Liver (tissue), 9 donors: ENCODE data around the gene BCAR3. TPM values are rescaled to one million over a fixed set of nuclear protein-coding genes. Genes with fewer than 3 reads are reported as not detected.
"Not testable (repeated sequence)": the region's sequence is repeated elsewhere in the genome, so short reads cannot be mapped to it uniquely, and the experiment has no call there.

Experiments
- DNase-seq: peaks from one replicate; pipeline ENCODE4 v3.0.0-alpha.2; 2017; ENCODE audit warnings: low spot score
- H3K27ac ChIP-seq, 2 donors: one replicate each; pipeline ENCODE4 v1.7.0; 2013; ENCODE audit warnings: inconsistent platforms in 2 of 2, low read length in 2 of 2, control low read depth in 1 of 2, low read depth in 1 of 2, mild to moderate bottlenecking in 1 of 2
- H3K27me3 ChIP-seq, 4 donors: one replicate each; pipeline versions ENCODE4 v1.6.1 to v1.7.0; 2013; ENCODE audit warnings: low read length in 3 of 4, inconsistent platforms in 1 of 4, mild to moderate bottlenecking in 1 of 4, moderate library complexity in 1 of 4; ENCODE audit not compliant: control insufficient read depth in 4 of 4, insufficient read depth in 4 of 4
- H3K36me3 ChIP-seq, 4 donors: one replicate each; pipeline versions ENCODE4 v1.6.1 to v1.7.0; 2013; ENCODE audit warnings: low read length in 3 of 4, mild to moderate bottlenecking in 3 of 4, low read depth in 1 of 4, moderate library complexity in 1 of 4; ENCODE audit not compliant: control insufficient read depth in 4 of 4, insufficient read depth in 3 of 4
- H3K4me1 ChIP-seq, 4 donors: one replicate each; pipeline versions ENCODE4 v1.6.1 to v1.7.0; 2013; ENCODE audit warnings: low read length in 3 of 4, mild to moderate bottlenecking in 3 of 4, moderate library complexity in 1 of 4; ENCODE audit not compliant: control insufficient read depth in 4 of 4, insufficient read depth in 4 of 4
- H3K4me3 ChIP-seq, 3 donors: one replicate each; pipeline versions ENCODE4 v1.6.1 to v1.7.0; 2013; ENCODE audit warnings: low read length in 3 of 3, control low read depth in 1 of 3, low read depth in 1 of 3, mild to moderate bottlenecking in 1 of 3
- H3K9ac ChIP-seq, 2 donors: one replicate each; pipeline ENCODE4 v1.7.0; 2013; ENCODE audit warnings: low read length in 2 of 2, mild to moderate bottlenecking in 2 of 2, moderate library complexity in 2 of 2, control low read depth in 1 of 2, low read depth in 1 of 2
- H3K9me3 ChIP-seq, 4 donors: one replicate each; pipeline versions ENCODE4 v1.6.1 to v1.7.0; 2013; ENCODE audit warnings: low read length in 3 of 4; ENCODE audit not compliant: control insufficient read depth in 4 of 4
- ATF3 ChIP-seq: IDR thresholded peaks from 2 replicates; pipeline ENCODE4 v1.6.1; 2016; ENCODE audit warnings: antibody characterized with exemption
- FOXA1 ChIP-seq: IDR thresholded peaks from 2 replicates; pipeline ENCODE4 v1.6.1; 2016; ENCODE audit warnings: antibody characterized with exemption
- FOXA2 ChIP-seq: IDR thresholded peaks from 2 replicates; pipeline ENCODE4 v1.6.1; 2016; ENCODE audit warnings: antibody characterized with exemption
- GABPA ChIP-seq, 2 donors: IDR thresholded peaks in 1 of 2; conservative IDR thresholded peaks in 1 of 2; 2 replicates each; pipeline ENCODE4 v1.6.1; 2016; ENCODE audit warnings: antibody characterized with exemption in 2 of 2, mild to moderate bottlenecking in 1 of 2, moderate library complexity in 1 of 2
- HNF4G ChIP-seq: IDR thresholded peaks from 2 replicates; pipeline ENCODE4 v1.6.1; 2016; ENCODE audit warnings: antibody characterized with exemption
- JUND ChIP-seq, 2 donors: IDR thresholded peaks; 2 replicates each; pipeline ENCODE4 v1.6.1; 2016; ENCODE audit warnings: antibody characterized with exemption in 2 of 2
- MAX ChIP-seq: IDR thresholded peaks from 2 replicates; pipeline ENCODE4 v1.6.1; 2016; ENCODE audit warnings: antibody characterized with exemption
- NR2F2 ChIP-seq: IDR thresholded peaks from 2 replicates; pipeline ENCODE4 v1.6.1; 2016; ENCODE audit warnings: antibody characterized with exemption
- SP1 ChIP-seq: IDR thresholded peaks from 2 replicates; pipeline ENCODE4 v1.6.1; 2018; ENCODE audit warnings: antibody characterized with exemption, mild to moderate bottlenecking
- TAF1 ChIP-seq: conservative IDR thresholded peaks from 2 replicates; pipeline ENCODE4 v1.6.1; 2016; ENCODE audit warnings: antibody characterized with exemption, mild to moderate bottlenecking
- YY1 ChIP-seq: IDR thresholded peaks from 2 replicates; pipeline ENCODE4 v1.6.1; 2016; ENCODE audit warnings: antibody characterized with exemption, mild to moderate bottlenecking
- WGBS: extraction: QIAGEN DNeasy Blood & Tissue Kit; methylation state at CpG from one replicate; pipeline ENCODE4 v1.1.7; 2013; 5-methylcytosine and 5-hydroxymethylcytosine counted together
- polyA plus RNA-seq, 2 donors: library from polyadenylated mRNA; stranded (reverse) in 1 of 2; unstranded in 1 of 2; fragments of 200-250 nt in 1 of 2; fragments of >200 nt in 1 of 2; fragmentation: Nextera tagmentation in 1 of 2; extraction: Ambion mirVana in 1 of 2; gene quantifications; one replicate each; pipeline versions ENCODE4 v1.2.1 to v1.2.3, GENCODE V29; 2013 to 2015
- total RNA-seq, 2 donors: library from RNA; depleted of rRNA; stranded (reverse); fragments of >200 nt; gene quantifications; one replicate each; pipeline ENCODE4 v1.2.3, GENCODE V29; 2014
- TF ChIP-seq, protein P1 (sequence below): IDR thresholded peaks from 2 replicates; pipeline ENCODE4 v1.6.1; 2016; ENCODE audit warnings: antibody characterized with exemption, mild to moderate bottlenecking
- TF ChIP-seq, protein P2 (sequence below): IDR thresholded peaks from 2 replicates; pipeline ENCODE4 v1.6.1; 2016; ENCODE audit warnings: antibody characterized with exemption
- donor health status: healthy.
- donor health status: healthy.
- donor health status: healthy.
- donor health status: healthy.
- donor health status: healthy.

Gene BCAR3
- total and polyA plus RNA-seq, 4 donors: 2.8 to 10.3 (median 7.7) TPM

- TF ChIP-seq, protein P1, sequence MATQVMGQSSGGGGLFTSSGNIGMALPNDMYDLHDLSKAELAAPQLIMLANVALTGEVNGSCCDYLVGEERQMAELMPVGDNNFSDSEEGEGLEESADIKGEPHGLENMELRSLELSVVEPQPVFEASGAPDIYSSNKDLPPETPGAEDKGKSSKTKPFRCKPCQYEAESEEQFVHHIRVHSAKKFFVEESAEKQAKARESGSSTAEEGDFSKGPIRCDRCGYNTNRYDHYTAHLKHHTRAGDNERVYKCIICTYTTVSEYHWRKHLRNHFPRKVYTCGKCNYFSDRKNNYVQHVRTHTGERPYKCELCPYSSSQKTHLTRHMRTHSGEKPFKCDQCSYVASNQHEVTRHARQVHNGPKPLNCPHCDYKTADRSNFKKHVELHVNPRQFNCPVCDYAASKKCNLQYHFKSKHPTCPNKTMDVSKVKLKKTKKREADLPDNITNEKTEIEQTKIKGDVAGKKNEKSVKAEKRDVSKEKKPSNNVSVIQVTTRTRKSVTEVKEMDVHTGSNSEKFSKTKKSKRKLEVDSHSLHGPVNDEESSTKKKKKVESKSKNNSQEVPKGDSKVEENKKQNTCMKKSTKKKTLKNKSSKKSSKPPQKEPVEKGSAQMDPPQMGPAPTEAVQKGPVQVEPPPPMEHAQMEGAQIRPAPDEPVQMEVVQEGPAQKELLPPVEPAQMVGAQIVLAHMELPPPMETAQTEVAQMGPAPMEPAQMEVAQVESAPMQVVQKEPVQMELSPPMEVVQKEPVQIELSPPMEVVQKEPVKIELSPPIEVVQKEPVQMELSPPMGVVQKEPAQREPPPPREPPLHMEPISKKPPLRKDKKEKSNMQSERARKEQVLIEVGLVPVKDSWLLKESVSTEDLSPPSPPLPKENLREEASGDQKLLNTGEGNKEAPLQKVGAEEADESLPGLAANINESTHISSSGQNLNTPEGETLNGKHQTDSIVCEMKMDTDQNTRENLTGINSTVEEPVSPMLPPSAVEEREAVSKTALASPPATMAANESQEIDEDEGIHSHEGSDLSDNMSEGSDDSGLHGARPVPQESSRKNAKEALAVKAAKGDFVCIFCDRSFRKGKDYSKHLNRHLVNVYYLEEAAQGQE: peak; percentile 79
- TF ChIP-seq MAX: peak; percentile 84
These were observed 89.7 kb downstream of the BCAR3 start (continued) for GRCh38 chr1:93591676-93592550.

- 32% methylated on average over 3 of the region's 3 CpGs for WGBS
- H3K4me1 ChIP-seq: peaks cover 1 to 45% (median 24%) of the 10 kb centered on the region in 4 donors
- TF ChIP-seq GABPA (IDR thresholded peaks at IDR 0.05 in 1 of 2, conservative IDR thresholded peaks at IDR 0.05 in 1 of 2) (peak in 1 of 2 donors; percentile 44), FOXA1 (peak; percentile 2)
- H3K27ac ChIP-seq: peak overlapping the region; percentile 89 to 96
- not testable (repeated sequence) for DNase-seq, H3K9ac ChIP-seq, H3K9me3 ChIP-seq, H3K27me3 ChIP-seq, H3K4me3 ChIP-seq
- peaks cover 0 to 18% (median 6%) of the 10 kb centered on the region in 4 donors for H3K36me3 ChIP-seq
These were observed 90.4 kb downstream of the BCAR3 start for GRCh38 chr1:93591291-93591675.

GRCh38 chr1:93588955-93589354 lies 92.7 kb downstream of the BCAR3 start:
- Histone ChIP-seq H3K27ac (no peak overlapping the region), H3K36me3 (peaks cover 0 to 18% (median 6%) of the 10 kb centered on the region in 4 donors), H3K4me3 (no peak overlapping the region), H3K9ac (no peak overlapping the region), H3K9me3 (no peaks in the 10 kb centered on the region), H3K4me1 (peaks cover 1 to 42% (median 30%) of the 10 kb centered on the region in 4 donors), H3K27me3 (no peaks in the 10 kb centered on the region)
- no peak for DNase-seq
- 97% methylated on average over 20 of the region's 20 CpGs for WGBS
- TF ChIP-seq TAF1 (no peak), HNF4G (no peak), ATF3 (no peak), YY1 (no peak), SP1 (no peak), FOXA2 (no peak), JUND (IDR thresholded peaks at IDR 0.05) (no peak), NR2F2 (no peak)
- TF ChIP-seq, protein P2, sequence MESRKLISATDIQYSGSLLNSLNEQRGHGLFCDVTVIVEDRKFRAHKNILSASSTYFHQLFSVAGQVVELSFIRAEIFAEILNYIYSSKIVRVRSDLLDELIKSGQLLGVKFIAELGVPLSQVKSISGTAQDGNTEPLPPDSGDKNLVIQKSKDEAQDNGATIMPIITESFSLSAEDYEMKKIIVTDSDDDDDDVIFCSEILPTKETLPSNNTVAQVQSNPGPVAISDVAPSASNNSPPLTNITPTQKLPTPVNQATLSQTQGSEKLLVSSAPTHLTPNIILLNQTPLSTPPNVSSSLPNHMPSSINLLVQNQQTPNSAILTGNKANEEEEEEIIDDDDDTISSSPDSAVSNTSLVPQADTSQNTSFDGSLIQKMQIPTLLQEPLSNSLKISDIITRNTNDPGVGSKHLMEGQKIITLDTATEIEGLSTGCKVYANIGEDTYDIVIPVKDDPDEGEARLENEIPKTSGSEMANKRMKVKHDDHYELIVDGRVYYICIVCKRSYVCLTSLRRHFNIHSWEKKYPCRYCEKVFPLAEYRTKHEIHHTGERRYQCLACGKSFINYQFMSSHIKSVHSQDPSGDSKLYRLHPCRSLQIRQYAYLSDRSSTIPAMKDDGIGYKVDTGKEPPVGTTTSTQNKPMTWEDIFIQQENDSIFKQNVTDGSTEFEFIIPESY: no peak
